AG04449 (cell line): ENCODE measurements around the gene LBX2.

ENCODE experiments used
- CTCF ChIA-PET: fragments of 350-600 bp; formaldehyde crosslinking; extraction: SDS; loops from one replicate; lab custom pipeline; 2021; ENCODE audit warnings: antibody characterized with exemption; lab: Yijun Ruan, JAX
- POLR2A ChIA-PET: fragments of 400-600, 350-600 bp; formaldehyde crosslinking; extraction: SDS; loops from one replicate; lab custom pipeline; 2020; ENCODE audit warnings: antibody characterized with exemption, inconsistent platforms; lab: Yijun Ruan, JAX
- DNase-seq: peaks from one replicate; pipeline ENCODE4 v3.0.0-alpha.2; 2010; ENCODE audit warnings: low read depth, low spot score
- H3K4me3 ChIP-seq: 2 replicates; pipeline ENCODE4 v1.5.1; 2011; ENCODE audit warnings: low read depth, mild to moderate bottlenecking, control low read depth, low read length
- TF ChIP-seq, protein P1 (sequence below): IDR thresholded peaks from one replicate; pipeline ENCODE4 v1.5.1; 2011; ENCODE audit warnings: mild to moderate bottlenecking, moderate library complexity, low read length, control low read depth, inconsistent platforms; ENCODE audit not compliant: insufficient read depth; ENCODE audit errors: missing control alignments

The LBX2 gene

GRCh38 chr2:74514368-74515270, 15.2 kb upstream of the LBX2 start, which contains the start of gene TLX2:
TSS of gene TLX2 (plus strand) at chr2:74514450. CDS start at chr2:74514807, 357 bp downstream.
- POLR2A ChIA-PET, result no interaction called here
- CTCF ChIA-PET, result interaction anchor here (2.0 kb wide), 1 partner anchor 12 kb away, joined by 4 read pairs; the partner anchor contains the start of gene DQX1
- no peak within 1 kb of the TSS for H3K4me3 ChIP-seq
- TF ChIP-seq, protein P1, sequence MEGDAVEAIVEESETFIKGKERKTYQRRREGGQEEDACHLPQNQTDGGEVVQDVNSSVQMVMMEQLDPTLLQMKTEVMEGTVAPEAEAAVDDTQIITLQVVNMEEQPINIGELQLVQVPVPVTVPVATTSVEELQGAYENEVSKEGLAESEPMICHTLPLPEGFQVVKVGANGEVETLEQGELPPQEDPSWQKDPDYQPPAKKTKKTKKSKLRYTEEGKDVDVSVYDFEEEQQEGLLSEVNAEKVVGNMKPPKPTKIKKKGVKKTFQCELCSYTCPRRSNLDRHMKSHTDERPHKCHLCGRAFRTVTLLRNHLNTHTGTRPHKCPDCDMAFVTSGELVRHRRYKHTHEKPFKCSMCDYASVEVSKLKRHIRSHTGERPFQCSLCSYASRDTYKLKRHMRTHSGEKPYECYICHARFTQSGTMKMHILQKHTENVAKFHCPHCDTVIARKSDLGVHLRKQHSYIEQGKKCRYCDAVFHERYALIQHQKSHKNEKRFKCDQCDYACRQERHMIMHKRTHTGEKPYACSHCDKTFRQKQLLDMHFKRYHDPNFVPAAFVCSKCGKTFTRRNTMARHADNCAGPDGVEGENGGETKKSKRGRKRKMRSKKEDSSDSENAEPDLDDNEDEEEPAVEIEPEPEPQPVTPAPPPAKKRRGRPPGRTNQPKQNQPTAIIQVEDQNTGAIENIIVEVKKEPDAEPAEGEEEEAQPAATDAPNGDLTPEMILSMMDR, result no peak
- no peak for DNase-seq

GRCh38 chr2:74513605-74514367, 14.4 kb upstream of the LBX2 start:
- H3K4me3 ChIP-seq, result no peak overlapping the region
- CTCF ChIA-PET, result interaction anchor here (1.1 kb wide), 1 partner anchor 10 kb away, joined by 3 read pairs; no protein-coding TSS in a partner anchor
- DNase-seq, result no peak
- POLR2A ChIA-PET, result no interaction called here
- TF ChIP-seq, protein P1, result no peak

DNA sequence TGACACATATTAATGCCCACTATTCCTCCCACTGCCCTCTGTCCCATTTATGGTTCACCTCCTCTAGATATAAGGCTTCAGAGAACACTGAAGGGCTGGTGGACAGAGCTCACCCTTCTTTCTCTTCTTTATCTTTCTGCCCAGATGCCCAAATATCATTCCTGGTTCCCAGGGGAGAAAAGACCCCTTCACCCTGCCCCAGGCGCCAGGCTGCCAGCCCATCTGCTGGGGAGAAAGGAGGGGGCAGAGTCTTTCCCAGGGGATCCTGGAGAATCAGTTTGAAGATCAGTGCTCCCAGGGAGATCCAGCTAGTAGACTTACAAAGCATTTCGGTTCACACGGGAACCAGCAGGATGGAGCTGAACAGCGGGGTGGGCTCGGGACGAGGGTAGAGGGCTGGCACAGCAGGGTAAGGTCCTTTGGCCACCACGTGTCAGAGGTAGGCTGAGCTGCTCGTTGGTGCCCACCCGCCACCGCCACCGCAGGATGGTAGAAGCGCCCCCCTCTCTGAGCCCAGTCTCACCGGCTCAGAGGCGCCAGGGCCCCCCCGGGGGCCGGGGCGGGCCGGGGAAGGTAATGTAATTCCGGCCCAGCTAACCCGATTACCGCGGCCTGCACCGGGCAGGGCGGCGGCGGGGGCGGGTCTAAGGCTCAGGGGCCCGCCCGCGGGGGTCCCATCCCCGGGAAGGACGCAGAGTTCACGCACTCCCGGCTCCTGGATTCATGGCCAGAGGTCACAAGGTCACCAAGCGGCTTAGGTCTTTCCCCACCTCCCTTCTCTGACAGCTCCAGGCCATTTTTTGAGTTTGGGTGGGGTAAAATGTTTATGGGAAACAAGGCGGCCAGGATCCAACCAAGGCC, 13.6 kb upstream of the LBX2 start:
- TF ChIP-seq, protein P1, result no peak
- POLR2A ChIA-PET, result no interaction called here
- H3K4me3 ChIP-seq, result no peak overlapping the region
- CTCF ChIA-PET, result interaction anchor here (1.0 to 1.1 kb wide), 2 partner anchors 9 to 19 kb away, joined by 3 read pairs; no protein-coding TSS in a partner anchor
- DNase-seq, result no peak

DNA sequence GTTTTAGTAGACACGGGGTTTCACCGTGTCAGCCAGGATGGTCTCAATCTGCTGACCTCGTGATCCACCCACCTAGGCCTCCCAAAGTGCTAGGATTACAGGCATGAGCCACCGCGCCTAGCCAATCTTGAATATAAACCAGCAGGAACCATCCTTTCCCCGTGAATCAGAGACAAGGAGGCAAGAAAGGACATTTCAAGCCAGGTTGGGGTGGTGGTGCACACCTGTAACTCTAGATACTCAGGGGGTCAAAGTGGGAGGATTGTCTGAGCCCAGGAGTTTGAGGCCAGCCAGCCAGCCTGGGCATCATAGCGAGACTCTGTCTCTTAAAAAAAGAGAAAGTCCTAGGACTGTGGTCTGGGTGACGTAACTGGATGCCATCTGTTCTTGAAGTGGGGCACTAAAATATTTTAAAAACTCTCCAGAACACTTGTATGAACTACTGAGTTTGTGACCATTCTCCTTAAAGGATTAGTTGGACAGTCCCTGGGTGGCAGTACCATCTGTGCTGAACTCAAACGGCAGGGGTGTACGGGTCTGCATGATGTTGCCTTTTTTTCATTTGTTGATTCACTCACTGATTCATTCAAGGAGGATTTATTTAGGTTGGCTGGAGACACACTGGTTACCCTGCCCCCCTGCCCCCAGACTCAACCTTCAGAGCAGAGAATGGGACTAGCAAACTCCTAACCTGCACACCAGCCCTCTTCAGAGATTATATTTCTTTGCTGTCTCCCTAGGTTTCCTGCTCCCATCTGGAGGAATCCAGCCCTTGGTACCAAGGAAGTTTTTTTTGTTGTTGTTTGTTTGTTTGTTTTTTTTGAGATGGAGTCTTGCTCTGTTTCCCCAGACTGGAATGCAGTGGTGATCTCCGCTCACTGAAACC, 11.9 kb upstream of the LBX2 start:
- ChIA-PET CTCF (interaction anchor here (13.6 kb wide), 1 partner anchor 76 kb away, joined by 202 read pairs; no protein-coding TSS in a partner anchor), POLR2A (no interaction called here)
- TF ChIP-seq, protein P1, result no peak
- DNase-seq, result no peak
- H3K4me3 ChIP-seq, result no peak overlapping the region

- H3K4me3 ChIP-seq, result no peak overlapping the region
- CTCF ChIA-PET, result interaction anchor here (2.7 to 13.6 kb wide), 2 partner anchors 28 to 77 kb away, joined by 18 to 202 read pairs; partner anchors contain the start of genes CCDC142 and TTC31
- POLR2A ChIA-PET, result no interaction called here
- no peak for DNase-seq
- TF ChIP-seq, protein P1, result no peak
Observed at GRCh38 chr2:74510272-74510671, 10.9 kb upstream of the LBX2 start.
